Daoy (cell line): ENCODE data around the gene DEFB129. TPM values are rescaled to one million over a fixed set of nuclear protein-coding genes. Genes with fewer than 3 reads are reported as not detected.
"Not testable (repeated sequence)": the region's sequence is repeated elsewhere in the genome, so short reads cannot be mapped to it uniquely, and the experiment has no call there.

Source experiments
- DNase-seq: peaks from one replicate; pipeline ENCODE4 v3.0.0-alpha.2; 2015; ENCODE audit warnings: low read depth
- total RNA-seq: library from RNA; depleted of rRNA; stranded (reverse); fragments of >200 nt; shearing (Covaris generic); gene quantifications from 2 replicates; pipeline ENCODE4 v1.2.3, GENCODE V29; 2014

The DEFB129 gene
- total RNA-seq, 1 experiment from 2014 or later = not detected

DNA sequence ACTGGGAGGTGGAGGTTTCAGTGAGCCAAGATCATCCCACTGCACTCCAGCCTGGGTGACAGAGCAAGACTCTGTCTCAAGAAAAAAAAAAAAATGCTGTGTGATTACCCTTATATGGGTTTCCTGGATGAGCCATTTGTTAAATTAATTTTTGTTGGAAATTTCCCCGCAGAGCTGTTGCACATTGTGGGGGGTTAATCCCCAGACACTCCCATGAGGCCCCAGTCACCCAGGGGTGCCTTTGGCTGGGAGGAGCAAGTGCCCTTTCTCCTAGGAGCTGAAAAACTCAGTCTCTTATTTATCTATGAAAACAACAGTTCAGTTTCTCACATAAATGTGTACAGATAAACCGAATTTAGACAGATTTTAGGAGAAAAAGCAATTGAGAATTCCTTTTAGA is 25.7 kb downstream of the DEFB129 start:
- no peak for DNase-seq

DNA sequence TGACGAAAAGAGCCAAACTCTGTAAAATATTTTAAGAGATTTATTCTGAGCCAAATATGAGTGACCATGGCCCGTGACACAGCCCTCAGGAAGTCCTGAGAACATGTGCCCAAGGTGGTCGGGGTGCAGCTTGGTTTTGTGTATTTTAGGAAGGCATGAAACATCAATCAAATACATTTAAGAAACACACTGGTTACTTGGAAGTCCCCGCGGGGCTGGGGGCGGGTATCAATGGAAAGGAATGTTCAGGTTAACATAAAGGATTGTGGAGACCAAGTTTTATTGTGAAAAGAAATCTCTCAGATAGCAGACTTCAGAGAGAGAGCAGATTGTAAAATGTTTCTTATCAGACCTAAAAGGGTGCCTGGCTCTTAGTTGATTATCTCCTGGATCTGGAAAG is 26.4 kb downstream of the DEFB129 start:
- not testable (repeated sequence) for DNase-seq

DNA sequence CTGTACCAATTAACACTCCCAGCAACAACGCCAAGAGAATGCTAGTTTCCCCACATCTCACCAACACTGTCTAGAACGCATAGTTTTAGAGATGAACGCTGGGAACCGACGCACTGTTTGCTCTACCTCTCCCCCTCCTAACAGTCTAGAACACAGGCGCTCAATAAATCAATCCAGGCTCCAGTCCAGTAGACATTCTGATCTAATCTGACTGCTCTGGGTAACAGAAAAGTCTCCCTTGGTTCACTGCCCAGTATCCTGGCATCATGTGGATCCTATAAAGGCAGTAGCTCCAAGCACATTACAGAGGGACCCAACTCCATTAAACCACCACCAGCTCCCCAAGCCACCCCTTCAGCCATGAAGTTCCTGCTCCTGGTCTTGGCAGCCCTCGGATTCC is 30.4 kb downstream of the DEFB129 start, which contains the start of gene DEFB132:
TSS of gene DEFB132 (plus strand) at position 306 of the 400 bp plus-strand sequence. CDS start at position 361, 55 bp downstream.
- no peak for DNase-seq

DNA sequence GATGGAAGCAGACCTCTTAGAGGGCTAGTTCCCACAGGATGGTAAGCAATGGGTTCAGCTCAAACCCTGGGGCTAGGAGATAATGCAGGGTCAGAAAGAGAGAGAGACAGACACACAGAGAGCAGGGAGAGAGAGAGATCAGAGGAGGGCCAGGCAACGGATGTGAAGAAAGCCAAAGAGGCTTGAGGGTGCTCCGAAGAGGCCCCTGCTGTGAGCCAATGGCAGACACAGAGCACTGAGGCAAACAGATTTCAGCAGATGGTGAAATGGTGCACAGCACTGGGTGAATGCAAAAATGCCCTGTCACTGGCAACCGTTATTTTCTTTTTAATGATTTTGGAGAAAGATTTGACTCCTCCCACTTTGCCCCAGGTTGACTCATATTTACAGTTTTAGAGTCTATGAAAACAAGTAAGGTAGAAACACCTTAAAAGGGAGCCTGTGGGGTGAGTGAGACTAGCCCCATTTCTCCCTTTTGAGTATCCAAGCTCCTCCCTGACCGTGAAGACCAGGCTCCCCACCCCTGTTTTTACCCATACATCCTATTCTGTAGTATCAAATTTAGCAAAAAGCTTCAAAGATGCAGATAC is 31.3 kb downstream of the DEFB129 start:
- no peak for DNase-seq

DNA sequence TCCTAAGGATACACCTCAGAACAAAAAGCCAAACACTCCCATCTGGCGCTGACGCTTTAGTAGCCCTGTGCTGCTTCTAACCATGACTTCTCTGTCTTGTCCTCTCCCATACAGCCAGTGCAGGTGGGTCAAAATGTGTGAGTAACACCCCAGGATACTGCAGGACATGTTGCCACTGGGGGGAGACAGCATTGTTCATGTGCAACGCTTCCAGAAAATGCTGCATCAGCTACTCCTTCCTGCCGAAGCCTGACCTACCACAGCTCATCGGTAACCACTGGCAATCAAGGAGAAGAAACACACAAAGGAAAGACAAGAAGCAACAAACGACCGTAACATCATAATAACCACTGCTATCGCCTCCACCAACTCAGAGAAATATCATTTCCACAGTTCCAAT is 31.9 kb downstream of the DEFB129 start:
- DNase-seq = peak; percentile 33

DNA sequence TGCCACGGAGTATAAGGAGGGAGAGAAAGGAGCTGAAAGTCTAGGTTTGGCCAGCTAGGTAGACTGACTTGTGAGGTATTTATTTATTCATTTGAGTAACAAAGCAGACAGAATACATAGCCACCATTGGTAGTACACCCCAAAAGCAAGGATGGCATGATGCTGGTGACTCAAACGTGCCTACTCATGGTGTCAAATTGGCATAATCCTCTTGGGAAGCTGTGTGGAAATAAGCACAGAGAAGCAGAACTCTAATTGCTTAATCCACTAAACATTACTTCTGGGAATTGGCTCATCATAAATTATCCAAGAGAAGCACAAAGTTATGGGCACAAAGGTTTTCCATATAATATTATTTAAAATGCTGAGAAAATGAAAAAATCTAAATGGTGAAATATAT is 32.9 kb downstream of the DEFB129 start:
- no peak for DNase-seq

DNA sequence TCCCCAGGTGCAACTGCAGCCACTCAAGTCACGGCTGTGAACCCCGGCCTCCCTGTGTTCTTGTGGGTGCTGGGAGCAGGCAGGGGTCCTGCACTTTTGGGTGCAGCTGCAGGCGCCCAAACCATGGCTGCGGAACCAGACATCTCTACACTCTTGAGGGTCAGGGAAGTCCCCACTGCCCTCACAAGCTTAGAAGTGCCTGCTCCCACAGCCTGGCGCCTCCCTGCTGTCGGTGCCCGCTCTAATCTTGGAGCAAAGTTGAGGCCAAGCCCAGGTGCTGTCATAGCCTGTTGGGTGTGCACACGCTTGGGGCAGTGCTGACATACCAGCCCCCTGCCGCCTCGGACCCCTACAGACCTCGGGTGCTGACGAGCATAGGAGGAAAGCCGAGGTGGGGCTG is 36.6 kb downstream of the DEFB129 start:
- DNase-seq = no peak

DNA sequence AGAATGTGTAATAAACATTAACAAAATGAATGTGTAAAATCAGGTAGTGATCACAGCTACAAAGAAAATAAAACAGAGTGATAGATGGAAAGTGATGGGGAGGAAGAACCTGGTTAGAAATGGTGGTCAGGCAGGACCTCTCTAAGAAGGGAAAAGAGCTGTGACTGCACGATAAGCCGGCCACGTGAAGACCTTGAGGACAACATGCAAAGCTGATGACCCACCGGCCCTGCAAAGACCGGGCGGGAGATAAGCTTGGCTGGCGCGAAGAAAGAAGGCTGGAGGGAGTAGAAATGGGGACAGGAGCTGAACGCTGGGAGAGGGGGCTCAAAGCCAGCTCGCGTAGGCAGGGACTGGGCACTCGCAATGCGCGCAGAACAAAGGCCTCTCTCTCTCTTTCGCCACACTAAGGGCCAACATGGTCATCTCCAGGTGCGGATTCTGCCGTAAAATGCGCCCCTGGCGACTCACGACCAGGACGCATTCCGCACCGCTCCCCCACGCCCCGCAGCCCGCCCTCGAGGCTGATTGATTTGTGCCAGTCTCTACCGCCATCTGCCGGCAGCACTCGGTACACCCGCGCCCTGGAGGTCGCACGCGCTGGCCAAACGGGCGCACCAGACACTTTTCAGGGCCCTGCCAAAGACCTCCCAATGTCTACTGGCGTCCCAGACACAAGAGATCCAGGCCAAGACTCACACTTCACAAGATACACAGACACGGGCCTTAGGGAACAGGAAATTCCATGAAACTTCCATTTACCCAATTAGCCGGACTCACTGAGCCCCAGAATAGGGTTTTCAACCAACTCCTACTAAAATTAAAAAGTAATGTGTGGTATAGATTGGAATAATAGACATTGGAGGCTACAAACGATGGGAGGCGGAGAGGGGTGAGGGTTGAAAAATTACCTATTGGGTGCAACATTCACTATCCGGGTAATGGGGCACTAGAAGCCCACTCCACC is 39.8 kb downstream of the DEFB129 start:
- peak; percentile 88 for DNase-seq

DNA sequence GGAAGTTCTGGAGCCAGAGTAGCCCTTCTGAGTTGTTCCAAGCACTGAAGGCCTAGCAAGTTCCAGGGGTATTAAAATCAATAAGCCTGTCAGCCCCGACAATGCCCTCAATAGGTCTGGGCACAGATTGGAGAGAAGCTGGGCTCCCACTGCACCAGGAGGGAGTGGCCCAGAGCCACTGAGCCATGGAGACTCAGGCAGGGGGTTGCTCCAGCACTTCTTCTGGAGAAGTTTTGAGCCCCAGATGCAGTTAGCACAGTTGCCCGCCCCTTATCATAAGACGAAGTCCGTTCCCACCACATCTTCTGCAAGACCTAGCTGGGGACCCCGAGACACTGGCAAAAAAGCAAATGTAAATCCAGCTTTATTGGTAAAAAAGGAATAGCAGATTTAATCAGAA is 43.5 kb downstream of the DEFB129 start:
- DNase-seq = no peak

DNA sequence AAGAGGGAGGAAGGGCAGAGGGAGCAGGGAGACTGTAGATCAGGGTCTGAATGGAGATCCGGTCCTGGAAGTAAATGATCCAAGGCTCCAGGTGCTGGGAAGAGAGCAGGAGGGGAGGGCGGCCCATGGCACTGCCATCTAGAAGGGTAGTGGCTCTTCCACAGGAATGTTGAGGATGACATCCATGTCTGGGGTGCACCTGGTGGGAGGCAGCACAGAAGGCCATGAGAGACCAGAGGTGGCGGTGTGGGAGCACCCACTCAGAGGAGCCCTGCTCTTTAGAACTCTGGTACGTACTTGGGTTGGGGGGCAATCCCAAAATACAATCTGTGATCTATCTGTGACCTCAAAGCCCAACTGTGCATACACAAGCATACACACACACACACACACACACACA is 44.0 kb downstream of the DEFB129 start:
- no peak for DNase-seq

DNA sequence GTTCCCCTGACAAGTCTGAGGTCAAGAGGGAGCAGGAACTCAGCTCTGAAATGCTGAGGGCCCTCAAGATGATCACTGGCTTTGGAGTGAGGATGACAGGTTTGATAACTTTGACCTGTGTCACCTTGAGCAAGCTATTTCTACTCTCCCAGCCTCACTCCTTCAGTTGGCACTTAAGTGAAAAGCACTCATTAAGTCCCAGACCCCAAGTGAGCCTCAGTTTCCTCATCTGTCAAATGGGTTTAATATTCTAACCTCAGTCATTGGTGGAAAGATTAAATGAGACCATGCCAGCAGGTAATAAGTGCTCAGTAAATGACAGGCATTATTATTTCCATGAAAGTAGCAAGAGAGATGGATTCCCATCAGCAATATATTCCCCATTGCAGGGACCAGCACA is 44.5 kb downstream of the DEFB129 start:
- no peak for DNase-seq

DNA sequence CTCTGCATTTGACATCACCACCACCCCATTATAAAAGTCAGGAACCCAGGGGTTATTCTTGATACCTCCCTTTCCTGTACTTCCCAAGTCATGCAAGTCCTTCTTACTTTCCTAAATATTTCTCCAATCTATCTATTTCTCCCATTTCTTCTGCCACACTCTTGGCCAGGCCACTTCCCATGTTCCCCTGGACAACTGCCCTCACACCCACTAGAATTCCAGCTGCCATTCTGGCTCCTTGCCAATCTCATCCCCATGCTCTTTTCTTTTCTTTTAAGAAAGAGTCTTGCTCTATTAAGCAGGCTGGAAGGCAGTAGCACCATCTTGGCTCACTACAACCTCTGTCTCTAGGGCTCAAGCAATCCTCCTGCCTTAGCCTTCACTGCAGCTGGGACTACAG is 45.7 kb downstream of the DEFB129 start:
- no peak for DNase-seq

DNA sequence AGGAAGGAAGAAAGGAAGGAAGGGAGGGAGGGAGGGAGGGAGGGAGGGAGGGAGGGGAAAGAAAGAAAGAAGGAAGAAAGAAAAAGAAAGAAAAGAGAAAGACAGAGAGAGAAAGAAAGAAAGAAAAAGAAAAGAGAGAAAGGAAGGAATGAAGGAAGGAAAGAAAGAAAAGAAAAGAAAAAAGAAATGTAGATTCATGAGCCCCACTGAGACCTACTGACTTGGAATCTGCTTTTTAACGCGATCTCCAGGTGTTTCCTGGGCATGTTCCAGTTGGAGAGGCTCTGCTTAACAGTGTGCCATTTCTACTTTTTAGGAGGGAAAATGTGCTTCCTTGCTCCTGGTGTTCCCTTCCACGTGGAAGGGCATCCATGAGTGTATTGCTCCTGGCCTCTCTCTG is 46.8 kb downstream of the DEFB129 start:
- DNase-seq = no peak

DNA sequence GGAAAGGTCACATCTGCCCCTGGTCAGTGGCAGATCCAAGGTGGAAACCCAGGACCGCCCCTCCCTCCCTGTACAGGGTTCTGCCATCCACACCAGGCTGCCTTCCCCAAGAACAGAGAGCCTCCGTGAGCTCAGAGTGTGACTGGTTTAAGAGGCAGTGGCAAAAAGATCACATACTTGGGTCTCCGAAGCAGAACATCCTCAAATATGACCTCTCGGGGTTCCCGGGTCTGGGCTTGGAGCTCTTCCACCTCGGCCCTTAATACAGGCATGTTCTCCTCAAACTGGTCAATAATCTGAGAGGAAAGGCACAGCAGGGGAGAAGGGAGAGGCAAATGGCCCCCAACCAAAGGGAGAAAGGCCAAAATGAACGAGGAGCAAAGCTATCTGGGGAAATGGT is 48.7 kb downstream of the DEFB129 start:
- no peak for DNase-seq

DNA sequence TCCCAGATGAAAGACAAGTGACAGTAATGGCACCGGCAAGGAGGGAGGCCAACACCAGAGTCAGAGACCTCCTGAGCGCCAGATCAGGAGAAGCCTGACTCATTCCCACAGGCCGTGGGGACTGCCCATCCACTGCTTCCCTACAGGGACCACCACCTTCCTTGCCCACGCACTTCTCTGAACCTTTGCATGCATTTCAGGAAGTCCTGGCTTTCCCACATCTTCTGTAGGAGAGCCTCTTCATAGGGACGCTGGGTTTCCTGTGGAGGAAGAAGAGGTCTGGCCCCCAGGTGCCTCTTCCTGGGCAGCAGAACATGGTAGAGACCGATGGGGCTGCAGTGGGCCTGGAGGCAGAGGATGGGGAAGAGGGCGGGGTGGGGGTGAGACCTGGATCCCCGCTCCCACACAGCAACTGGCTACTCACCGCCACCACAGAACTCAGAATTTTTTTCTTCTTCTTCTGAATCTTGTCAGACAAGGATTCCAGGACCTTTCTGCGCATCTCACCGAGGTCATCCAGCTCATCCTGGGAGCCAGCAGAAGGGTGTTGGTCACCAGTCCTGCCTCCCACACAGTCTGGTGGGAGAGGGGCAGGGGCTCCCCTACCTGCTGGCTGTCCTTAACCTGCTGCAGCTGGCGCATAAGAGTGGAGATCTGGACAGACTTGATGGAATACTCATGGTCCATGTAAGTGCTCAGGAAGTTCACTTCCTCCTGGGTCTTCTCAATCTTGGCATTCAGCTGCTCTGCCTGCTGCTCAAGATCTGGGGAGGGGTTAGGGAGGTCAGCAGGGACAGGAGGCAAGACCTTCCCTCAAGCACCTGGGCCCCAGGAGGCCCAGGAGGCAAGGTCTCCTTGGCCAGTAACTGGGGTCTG is 49.8 kb downstream of the DEFB129 start:
- DNase-seq = no peak

DNA sequence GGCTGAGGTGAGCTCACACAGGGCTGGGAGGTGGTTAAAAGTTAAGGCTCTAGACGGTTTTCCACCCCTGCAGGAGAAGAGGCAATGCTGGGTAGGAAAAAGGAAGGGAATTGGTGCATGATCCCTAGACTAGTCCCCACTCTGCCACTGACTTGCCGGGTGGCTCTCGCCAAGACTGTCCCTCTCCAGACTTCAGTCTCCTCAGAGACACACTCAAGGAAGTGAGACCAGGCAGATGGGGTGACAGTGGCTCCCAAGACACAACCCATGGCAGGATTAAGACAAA is 50.4 kb downstream of the DEFB129 start:
- no peak for DNase-seq

DNA sequence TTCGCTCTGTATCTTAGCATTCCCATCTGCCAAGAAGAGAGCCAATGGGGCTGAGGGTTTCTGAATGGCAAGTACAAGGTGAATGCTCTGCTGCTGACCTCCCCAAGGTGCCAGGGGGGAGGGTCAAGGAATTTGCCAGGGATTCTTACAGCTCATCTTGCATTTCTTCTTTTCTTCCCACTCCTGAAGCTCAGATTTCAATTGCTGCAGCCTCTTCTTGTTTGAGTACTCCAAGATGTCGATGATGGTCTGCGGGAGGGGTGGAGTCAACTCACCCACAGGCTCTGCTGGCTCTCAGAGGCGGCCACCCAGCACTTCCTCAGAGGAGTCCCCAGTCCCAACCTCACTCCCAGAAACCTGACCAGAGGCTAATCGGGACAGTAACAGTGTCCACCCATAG is 51.1 kb downstream of the DEFB129 start:
- DNase-seq = no peak

DNA sequence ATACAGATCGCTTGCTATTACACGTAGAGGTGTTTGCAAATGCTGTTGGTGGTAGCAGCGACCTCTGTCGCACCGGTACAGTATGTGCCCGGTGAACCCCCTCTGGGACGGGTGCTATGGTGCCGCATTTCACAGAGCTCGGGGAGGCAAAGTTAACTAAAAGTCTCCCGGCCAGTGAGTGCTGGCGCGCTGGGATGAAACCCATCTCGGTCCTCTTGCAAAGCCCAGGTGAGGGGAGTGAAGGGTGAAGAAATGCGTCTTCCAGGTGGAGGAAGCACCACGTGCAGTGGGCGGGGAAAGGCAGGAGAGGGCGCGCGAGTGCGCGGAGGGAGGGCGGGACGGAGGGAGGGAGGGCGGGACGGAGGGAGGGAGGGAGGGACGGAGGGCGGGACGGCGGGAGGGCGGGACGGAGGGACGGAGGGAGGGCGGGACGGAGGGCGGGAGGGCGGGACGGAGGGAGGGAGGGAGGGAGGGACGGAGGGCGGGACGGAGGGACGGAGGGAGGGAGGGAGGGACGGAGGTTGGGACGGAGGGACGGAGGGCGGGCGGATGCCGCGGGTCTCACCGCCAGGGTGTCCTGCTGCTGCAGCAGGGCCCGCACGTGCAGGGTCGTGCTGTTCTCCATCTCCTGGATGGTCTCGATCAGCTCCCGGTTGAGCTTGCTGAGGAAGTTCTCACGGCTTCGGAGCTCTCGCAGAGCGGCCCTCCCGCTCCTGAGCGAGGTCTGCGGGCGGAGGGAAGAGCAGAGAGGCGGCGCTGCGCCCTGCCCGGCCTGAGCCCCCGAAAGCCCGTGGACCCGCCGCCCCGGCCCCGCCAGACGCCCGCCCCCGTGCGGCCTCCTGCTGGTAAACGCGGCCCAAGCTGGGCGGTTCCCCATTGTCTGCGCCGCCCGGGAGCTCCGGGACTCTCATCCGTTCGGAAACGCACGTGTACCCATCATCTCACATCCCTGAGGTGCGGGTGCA is 51.8 kb downstream of the DEFB129 start:
- DNase-seq = no peak
